Smooth muscle cell (in vitro differentiated cells): Measurements from ENCODE around the gene FOXP1. TPM values are rescaled to one million over a fixed set of nuclear protein-coding genes. Genes with fewer than 3 reads are reported as not detected.

Source experiments
- DNase-seq: peaks from one replicate; lab custom pipeline; 2025; ENCODE audit not compliant: unreplicated experiment; lab: John Stamatoyannopoulos, UW
- H2AFZ ChIP-seq: fragments of 200-600 bp; sonication (generic); 2 replicates; pipeline ENCODE4 v1.6.0; 2016; ENCODE audit warnings: antibody characterized with exemption, low read depth, mild to moderate bottlenecking
- H3F3A ChIP-seq: fragments of 200-600 bp; sonication (generic); 2 replicates; pipeline ENCODE4 v1.6.0; 2017; ENCODE audit warnings: antibody characterized with exemption, low read depth
- H3K27ac ChIP-seq: fragments of 200-600 bp; sonication (generic); 2 replicates; pipeline ENCODE4 v1.5.1; 2016; ENCODE audit warnings: low read depth, mild to moderate bottlenecking
- H3K27me3 ChIP-seq: fragments of 200-600 bp; sonication (generic); 2 replicates; pipeline ENCODE4 v1.6.1; 2016; ENCODE audit warnings: low read depth, mild to moderate bottlenecking
- H3K36me3 ChIP-seq: fragments of 200-600 bp; sonication (generic); 2 replicates; pipeline ENCODE4 v1.5.1; 2016; ENCODE audit warnings: low read depth
- H3K4me1 ChIP-seq: fragments of 200-600 bp; sonication (generic); 2 replicates; pipeline ENCODE4 v1.5.1; 2016; ENCODE audit warnings: low read depth
- H3K4me2 ChIP-seq: fragments of 200-600 bp; sonication (generic); 2 replicates; pipeline ENCODE4 v1.6.0; 2016; ENCODE audit warnings: mild to moderate bottlenecking
- H3K4me3 ChIP-seq: fragments of 200-600 bp; sonication (generic); 2 replicates; pipeline ENCODE4 v1.5.1; 2016; ENCODE audit warnings: mild to moderate bottlenecking
- H3K79me2 ChIP-seq: fragments of 200-600 bp; sonication (generic); 2 replicates; pipeline ENCODE4 v1.6.0; 2016; ENCODE audit warnings: low read depth, mild to moderate bottlenecking
- H3K9ac ChIP-seq: fragments of 200-600 bp; sonication (generic); 2 replicates; pipeline ENCODE4 v1.6.0; 2016; ENCODE audit warnings: low read depth
- H3K9me3 ChIP-seq: fragments of 200-600 bp; sonication (generic); replicated peaks from 2 replicates; pipeline ENCODE4 v1.5.1; 2016; ENCODE audit warnings: low read depth
- H4K20me1 ChIP-seq: fragments of 200-600 bp; sonication (generic); 2 replicates; pipeline ENCODE4 v1.6.0; 2016; ENCODE audit warnings: low read depth
- CTCF ChIP-seq: fragments of 200-600 bp; sonication (generic); IDR thresholded peaks from 2 replicates; pipeline ENCODE4 v1.5.1; 2017; ENCODE audit warnings: borderline replicate concordance, mild to moderate bottlenecking, antibody characterized with exemption; ENCODE audit not compliant: insufficient read depth, poor library complexity, severe bottlenecking
- WGBS: methylation state at CpG from one replicate; pipeline ENCODE4 v1.1.7; 2016; ENCODE audit warnings: low lambda C conversion rate; 5-methylcytosine and 5-hydroxymethylcytosine counted together
- polyA plus RNA-seq: library from polyadenylated mRNA; unstranded; fragments of >200 nt; fragmentation: Nextera tagmentation; extraction: Ambion mirVana; gene quantifications from 2 replicates; pipeline ENCODE4 v1.2.1, GENCODE V29; 2016
- total RNA-seq: library from RNA; depleted of rRNA; stranded (reverse); fragments of >200 nt; gene quantifications from 2 replicates; pipeline ENCODE4 v1.2.3, GENCODE V29; 2014

The FOXP1 gene
- total and polyA plus RNA-seq, 2 experiments from 2014 or later = 40.9 to 68.0 TPM

GRCh38 chr3:71563827-71564226, 19.7 kb downstream of the FOXP1 start:
- peaks cover 3% of the 10 kb centered on the region for H3K4me1 ChIP-seq
- H3K27me3 ChIP-seq = no peaks in the 10 kb centered on the region
- no peaks in the 10 kb centered on the region for H4K20me1 ChIP-seq
- no peak overlapping the region for H3K4me2 ChIP-seq
- H3K9ac ChIP-seq = no peak overlapping the region
- peaks cover 24% of the 10 kb centered on the region for H3K79me2 ChIP-seq
- TF ChIP-seq CTCF = no peak
- no peak overlapping the region for H3K4me3 ChIP-seq
- no peak for DNase-seq
- no peaks in the 10 kb centered on the region for H3K36me3 ChIP-seq
- no peaks in the 10 kb centered on the region for H3F3A ChIP-seq
- no peaks in the 10 kb centered on the region for H3K9me3 ChIP-seq
- no peak overlapping the region for H3K27ac ChIP-seq
- WGBS = 86% methylated on average over 3 of the region's 3 CpGs
- H2AFZ ChIP-seq = no peak overlapping the region

GRCh38 chr3:71562938-71563337, 20.6 kb downstream of the FOXP1 start:
- no peaks in the 10 kb centered on the region for H3F3A ChIP-seq
- no peaks in the 10 kb centered on the region for H3K36me3 ChIP-seq
- H3K9ac ChIP-seq = no peak overlapping the region
- no peaks in the 10 kb centered on the region for H3K9me3 ChIP-seq
- peaks cover 3% of the 10 kb centered on the region for H3K4me1 ChIP-seq
- no peaks in the 10 kb centered on the region for H3K27me3 ChIP-seq
- no peak overlapping the region for H2AFZ ChIP-seq
- no peak overlapping the region for H3K4me2 ChIP-seq
- no peaks in the 10 kb centered on the region for H4K20me1 ChIP-seq
- no peak overlapping the region for H3K27ac ChIP-seq
- no peak for DNase-seq
- H3K4me3 ChIP-seq = no peak overlapping the region
- H3K79me2 ChIP-seq = peaks cover 24% of the 10 kb centered on the region
- TF ChIP-seq CTCF = no peak

GRCh38 chr3:71560665-71561064, 22.9 kb downstream of the FOXP1 start:
- no peak for DNase-seq
- TF ChIP-seq CTCF = no peak
- no peak overlapping the region for H3K4me3 ChIP-seq

GRCh38 chr3:71559578-71560162, 23.9 kb downstream of the FOXP1 start:
- TF ChIP-seq CTCF = no peak
- DNase-seq = no peak
- no peak overlapping the region for H3K4me2 ChIP-seq
- no peaks in the 10 kb centered on the region for H3K9me3 ChIP-seq
- H2AFZ ChIP-seq = no peak overlapping the region
- peaks cover 24% of the 10 kb centered on the region for H3K79me2 ChIP-seq
- H3K4me3 ChIP-seq = no peak overlapping the region
- no peaks in the 10 kb centered on the region for H3K4me1 ChIP-seq
- 78% methylated on average over 4 of the region's 4 CpGs for WGBS
- no peaks in the 10 kb centered on the region for H4K20me1 ChIP-seq
- no peaks in the 10 kb centered on the region for H3K27me3 ChIP-seq
- no peak overlapping the region for H3K27ac ChIP-seq
- H3K9ac ChIP-seq = no peak overlapping the region
- no peaks in the 10 kb centered on the region for H3F3A ChIP-seq
- H3K36me3 ChIP-seq = no peaks in the 10 kb centered on the region

More at GRCh38 chr3:71560665-71561064, 22.9 kb downstream of the FOXP1 start:
- peak overlapping the region; percentile 59 for H3K27ac ChIP-seq
- H3K9ac ChIP-seq = no peak overlapping the region
- no peak overlapping the region for H2AFZ ChIP-seq
- H3K4me1 ChIP-seq = no peaks in the 10 kb centered on the region
- no peak overlapping the region for H3K4me2 ChIP-seq
- no peaks in the 10 kb centered on the region for H4K20me1 ChIP-seq
- no peaks in the 10 kb centered on the region for H3K27me3 ChIP-seq
- H3F3A ChIP-seq = no peaks in the 10 kb centered on the region
- no peaks in the 10 kb centered on the region for H3K36me3 ChIP-seq
- 67% methylated on average over 2 of the region's 2 CpGs for WGBS
- no peaks in the 10 kb centered on the region for H3K9me3 ChIP-seq
- peaks cover 23% of the 10 kb centered on the region for H3K79me2 ChIP-seq
